NCI-H226 (cell line): ENCODE measurements around the gene ZNF318.

Source experiments
- DNase-seq: peaks from one replicate; pipeline ENCODE4 v3.0.0-alpha.2; 2015

Gene ZNF318

DNA sequence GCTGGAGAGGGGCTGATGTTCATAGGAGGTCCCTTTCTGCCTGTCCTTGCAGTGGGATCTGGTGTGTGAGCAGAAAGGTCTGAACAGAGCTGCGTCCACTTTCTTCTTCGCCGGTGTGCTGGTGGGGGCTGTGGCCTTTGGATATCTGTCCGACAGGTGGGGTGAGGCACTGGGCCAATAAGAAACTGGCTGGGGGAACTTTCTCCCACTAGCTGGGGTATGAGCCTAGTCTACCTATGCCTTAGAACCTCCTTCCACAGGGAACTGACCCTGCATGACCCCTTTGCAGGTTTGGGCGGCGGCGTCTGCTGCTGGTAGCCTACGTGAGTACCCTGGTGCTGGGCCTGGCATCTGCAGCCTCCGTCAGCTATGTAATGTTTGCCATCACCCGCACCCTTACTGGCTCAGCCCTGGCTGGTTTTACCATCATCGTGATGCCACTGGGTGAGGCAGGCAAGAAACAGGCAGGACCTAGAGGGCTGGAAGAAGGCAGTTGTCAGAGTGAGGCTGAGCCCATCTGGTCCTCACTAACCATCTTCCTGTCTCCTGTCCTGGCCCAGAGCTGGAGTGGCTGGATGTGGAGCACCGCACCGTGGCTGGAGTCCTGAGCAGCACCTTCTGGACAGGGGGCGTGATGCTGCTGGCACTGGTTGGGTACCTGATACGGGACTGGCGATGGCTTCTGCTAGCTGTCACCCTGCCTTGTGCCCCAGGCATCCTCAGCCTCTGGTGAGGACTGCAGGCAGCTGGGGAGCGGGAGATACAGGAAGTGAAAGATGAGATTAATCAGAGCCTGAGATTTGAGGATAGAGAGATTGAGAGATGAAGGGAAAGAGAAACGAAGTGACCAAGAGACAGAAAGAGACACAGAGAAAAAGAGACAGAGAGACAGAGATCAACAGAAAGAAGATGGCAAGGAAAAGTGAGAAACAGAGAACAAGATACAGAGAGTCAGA lies 69.8 kb downstream of the ZNF318 start:
- no peak for DNase-seq

DNA sequence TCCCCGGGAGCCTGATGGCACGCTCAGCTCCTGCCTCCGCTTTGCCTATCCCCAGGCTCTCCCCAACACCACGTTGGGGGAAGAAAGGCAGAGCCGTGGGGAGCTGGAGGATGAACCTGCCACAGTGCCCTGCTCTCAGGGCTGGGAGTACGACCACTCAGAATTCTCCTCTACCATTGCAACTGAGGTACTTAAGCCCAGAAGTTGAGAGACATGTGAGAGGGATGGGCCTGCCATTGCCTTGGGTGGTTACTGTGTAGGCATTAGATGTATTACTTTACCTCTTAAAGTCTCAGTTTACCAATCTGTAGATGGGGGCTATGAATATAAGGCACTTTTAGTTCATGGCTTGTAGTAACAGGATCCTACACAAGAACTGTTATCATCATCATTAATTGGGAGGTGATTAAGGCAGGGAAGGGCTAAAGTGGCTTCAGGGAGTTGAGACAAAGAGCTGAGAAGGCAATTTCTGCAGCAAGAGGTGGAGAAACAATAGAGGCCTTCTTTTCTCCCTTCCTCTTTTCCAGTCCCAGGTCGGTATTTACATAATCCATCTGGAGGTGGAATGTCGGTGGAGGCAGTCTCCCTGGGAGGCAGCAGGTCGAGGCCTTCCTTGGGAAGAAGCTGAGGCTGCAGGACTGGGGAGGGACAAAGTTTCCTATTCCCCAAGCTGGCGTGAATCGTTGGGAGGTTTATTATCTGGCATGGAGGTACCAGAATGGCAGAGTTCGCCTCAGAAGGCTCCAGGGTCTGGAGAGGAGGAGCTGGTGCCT lies 70.7 kb downstream of the ZNF318 start:
- DNase-seq, result no peak

DNA sequence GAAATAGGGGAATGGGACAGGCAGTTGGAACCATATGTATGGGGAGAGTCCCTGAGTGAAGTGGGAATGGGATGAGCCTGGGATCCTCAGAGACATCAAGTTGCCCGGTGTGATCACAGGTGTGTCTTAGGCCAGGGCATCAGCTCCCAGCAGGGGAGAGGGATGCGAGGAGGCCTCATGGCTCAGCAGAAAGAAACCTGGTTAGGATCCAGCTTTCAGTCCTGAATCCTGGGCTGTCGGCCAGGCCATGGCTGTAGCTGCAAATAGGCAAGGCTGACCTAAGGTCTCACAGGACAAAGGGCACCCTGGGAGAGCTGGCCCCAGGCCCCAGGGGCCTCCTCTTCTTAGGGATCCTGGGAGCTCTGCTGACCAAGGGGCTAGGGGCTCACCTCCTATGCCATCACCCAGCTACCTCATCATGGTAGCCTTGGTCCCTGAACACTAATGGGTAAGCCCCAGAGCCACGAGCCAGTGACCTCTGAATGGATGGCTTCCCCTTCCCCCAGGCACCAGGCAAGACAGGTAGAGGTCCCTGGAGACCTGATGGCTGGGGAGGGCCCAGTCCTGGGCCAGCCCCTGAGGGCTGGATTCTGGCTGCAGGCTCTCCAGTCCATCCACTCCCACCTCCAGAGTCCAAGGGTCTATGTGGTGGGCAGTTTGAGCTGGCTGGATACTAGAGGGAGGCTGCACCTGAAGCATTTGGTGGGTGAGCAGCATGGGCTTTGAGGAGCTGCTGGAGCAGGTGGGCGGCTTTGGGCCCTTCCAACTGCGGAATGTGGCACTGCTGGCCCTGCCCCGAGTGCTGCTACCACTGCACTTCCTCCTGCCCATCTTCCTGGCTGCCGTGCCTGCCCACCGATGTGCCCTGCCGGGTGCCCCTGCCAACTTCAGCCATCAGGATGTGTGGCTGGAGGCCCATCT lies 71.5 kb downstream of the ZNF318 start, which contains the start of gene SLC22A7:
SLC22A7 (plus strand) TSS at position 617 of the 921 bp plus-strand sequence; CDS start at position 716, 99 bp downstream.
- no peak for DNase-seq

DNA sequence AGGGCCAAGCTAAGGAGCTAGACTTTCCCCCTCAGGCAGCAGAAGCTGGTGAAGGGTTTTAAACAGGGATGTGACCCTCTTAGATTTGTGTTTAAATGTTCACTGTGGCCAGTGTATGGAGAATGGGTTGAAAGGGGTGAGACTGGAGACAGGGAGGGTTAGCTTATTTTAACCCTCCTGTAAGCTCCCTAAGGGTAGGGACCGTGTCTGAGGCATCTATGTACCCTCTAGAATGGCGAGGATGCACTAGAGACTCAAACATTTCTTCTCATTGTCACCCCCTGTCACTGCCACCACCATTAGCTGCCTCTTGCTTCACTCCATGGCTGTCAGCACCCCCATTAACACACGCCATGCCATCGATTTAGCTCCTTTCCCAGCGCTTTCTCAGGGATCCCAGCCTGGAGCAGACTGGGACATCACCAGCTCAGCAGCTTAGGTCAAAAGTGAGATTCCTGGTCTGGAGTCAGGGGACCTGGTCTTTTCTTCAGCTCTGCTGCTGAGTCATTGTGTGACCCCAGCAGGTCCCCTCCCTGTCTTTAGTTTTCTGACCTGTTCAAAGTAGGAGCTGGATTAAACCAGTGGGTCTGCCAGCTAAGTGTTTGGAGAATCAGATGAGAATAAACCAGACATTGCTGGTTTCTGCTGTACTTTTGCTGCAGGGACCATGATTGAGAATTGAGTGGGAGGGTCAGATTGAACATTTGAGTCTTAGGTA lies 72.5 kb downstream of the ZNF318 start:
- DNase-seq, result no peak

DNA sequence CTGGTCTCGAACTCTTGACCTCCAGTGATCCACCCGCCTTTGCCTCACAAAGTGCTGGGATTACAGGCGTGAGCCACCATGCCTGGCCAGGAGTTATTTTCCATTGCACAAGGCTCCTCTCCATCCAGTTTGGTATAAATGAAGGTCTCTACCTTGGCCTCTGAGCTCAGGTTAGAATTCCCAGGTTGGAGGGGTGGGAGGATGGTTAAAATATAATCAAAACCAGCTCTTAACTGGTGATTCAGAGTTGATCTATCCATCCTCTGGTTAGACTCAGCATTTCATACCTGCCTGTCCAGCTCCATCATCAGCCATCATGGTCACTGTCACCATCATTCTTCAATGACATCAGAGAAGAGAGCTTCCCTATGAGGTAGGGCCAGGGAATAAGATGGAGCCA lies 74.0 kb downstream of the ZNF318 start:
- no peak for DNase-seq

DNA sequence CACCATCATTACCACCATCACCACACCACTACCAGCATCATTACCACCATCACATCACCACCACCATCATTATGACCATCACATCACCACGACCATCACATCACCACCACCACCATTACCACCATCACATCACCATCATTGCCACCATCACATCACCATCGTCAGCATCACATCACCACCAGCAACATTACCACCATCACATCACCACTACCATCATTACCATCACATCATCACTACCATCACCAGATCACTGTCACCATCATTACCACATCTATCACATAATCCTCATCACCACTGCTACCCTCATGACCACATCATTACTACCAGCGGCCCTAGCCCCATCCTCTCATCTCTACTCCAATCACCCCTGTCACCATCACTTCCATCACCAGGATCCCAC lies 74.9 kb downstream of the ZNF318 start:
- no peak for DNase-seq

DNA sequence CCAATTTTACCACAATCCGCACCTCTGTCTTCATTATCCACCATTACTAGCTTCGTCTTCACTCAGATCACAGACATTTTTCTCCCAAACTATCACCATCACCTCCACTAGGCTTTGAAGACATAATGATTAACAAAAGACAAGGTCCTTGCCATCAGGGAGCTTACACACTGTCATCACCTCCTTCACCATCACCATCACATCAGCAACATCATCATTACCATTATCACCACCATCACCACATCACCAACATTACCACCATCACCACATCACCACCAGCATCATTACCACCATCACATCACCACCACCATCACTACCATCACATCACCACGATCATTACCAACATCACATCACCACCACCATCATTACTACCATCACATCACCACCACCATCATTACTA lies 75.7 kb downstream of the ZNF318 start:
- DNase-seq, result no peak

DNA sequence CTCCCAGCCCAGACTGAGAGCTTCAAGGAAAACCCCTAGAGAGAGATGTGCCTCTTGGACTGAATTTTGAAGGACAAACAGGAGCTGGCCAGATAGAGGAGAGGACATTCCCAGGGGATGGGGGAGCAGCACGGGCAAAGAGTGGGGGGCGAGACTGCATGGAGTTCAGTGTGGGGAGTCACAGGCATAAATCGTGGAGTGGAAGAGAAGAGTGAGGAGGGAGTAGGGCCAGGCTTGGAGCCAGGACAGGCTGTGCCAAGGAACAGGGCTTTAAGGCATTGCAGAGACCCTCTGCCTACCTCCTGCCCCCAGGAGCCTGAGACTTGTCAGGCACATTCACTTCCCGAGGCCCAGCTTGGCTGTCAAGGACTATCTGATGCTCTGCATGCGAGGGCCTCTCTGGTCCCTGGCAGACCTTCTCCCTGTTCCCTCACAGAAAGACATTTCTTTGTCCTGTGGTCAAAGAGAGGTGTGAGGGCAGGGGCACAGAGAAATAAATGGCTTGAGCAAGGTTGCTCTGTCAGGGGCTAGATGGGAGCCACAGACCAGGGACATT lies 76.6 kb downstream of the ZNF318 start:
- no peak for DNase-seq

DNA sequence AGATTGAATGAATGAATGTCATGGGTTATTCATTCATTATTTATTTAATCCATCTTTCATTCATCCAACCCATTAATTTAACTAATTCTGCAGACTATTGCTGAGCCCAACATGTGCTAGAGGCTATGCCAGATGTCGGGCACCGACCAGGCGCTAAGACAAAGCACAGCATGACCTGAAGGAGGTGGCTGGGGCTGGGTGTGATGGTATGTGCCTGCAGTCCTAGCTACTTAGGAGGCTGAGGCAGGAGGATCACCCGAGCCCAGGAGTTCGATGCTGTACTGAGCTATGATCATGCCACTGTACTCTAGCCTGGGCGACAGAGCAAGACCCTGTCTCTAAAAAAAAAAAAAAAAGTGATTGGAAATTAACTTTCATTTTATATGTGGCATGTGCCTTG lies 77.1 kb downstream of the ZNF318 start:
- DNase-seq, result no peak

DNA sequence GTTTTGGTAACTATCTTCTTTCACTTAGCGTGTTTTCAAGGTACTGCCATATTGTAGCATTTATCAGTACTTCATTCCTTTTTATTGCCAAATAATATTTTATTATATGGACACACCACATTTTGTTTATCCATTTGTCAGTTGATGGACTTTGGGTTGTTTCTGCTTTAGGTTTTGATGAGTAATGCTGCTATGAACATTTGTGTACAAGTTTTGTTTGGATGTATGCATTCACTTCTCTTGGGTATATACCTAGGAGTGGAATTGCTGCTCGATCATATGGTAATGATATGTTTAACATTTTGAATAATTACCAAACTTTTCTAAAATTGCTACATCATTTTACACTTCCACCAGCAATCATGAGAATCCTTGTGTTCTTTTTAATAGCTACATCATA lies 77.7 kb downstream of the ZNF318 start:
- DNase-seq, result no peak

DNA sequence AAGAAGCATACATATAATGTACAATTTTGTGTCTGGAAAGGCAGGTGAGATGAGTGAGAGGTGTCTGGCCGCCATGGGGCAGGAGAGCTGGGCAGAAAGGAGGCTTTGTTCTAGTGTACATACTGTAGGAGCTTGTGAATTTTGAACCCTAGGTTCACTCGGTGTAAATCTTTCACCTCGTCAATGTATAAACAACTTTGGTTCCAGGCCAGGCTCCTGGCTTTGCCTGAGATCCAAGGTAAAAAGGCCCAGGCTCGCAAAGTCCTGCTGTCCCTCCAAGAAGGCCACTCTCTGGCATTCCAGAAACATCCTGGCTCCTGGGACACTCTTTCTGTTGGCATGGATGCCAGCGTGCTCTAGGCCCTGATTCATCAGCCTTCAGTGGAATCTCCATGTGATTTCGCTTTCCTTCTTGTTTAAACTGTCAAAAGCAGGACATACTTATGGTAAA lies 78.5 kb downstream of the ZNF318 start:
- DNase-seq, result no peak

DNA sequence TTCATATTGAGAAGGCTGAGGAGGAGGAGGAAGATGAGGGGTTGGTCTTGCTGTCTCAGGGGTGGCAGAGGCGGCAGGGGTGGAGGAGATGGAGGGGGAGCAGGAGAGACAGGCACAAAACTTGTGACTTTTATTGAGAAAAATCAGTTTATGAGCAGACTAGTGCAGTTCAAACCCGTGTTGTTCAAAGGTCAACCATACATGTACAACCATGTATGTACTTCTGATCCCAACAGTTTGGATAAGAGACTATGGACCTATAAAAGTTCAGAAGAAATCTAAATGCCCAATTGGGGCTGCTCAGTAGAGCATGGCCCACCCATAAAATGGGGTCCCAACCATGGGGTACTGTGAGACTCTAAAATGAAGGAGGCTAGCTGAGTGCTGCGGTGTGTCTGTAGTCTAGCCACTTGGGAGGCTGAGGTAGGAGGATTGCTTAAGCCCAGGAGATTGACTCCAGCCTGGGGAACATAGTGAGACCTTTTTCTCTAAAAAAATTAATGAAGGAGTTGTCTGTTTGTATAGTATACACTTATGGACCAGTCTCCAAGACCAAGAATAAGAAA lies 79.0 kb downstream of the ZNF318 start:
- no peak for DNase-seq

DNA sequence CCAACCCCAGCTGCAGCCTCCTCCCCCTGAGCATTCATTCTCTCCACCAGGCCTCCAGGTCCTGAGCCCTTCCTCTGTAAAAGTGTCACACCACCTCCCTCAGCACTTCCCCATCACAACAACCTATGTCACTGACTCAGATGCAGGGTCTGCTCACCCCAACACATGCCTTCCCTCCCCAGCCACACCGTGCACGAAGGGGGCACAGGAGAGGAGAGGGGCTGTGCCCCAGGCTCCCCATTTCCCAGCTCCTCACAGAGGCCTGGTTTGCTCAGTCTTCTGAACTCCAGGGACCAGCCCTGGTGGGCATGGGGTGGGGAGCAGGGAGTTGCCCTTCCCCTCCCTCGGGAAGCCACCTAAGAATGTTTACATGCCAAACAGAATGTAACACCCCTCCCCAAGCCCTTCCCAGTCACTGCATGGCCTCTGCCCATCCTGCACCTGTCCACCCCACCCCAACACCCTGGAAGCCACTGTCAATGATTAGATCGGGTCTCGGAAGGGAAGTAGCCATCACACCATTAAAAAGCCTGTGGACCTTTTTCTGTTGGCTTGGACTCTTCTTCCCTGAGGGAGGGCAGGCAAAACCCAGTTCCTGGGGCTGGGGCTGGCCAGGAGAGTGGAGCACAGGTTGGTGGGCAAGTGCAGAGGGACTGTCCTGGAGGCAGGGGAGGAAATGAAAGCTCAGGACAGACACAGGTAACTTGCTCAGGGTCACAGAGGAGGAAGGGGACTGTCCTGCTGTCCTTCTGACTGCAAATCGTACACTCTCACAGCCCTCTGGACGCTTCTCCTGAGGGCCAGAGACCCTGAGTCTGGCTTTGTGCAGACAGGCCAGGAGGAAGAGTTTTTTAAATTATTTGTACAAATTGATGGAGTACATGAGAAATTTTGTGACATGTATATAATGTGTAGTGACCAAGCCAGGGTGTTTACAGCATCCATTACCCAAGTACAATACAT lies 81.4 kb downstream of the ZNF318 start:
- no peak for DNase-seq

DNA sequence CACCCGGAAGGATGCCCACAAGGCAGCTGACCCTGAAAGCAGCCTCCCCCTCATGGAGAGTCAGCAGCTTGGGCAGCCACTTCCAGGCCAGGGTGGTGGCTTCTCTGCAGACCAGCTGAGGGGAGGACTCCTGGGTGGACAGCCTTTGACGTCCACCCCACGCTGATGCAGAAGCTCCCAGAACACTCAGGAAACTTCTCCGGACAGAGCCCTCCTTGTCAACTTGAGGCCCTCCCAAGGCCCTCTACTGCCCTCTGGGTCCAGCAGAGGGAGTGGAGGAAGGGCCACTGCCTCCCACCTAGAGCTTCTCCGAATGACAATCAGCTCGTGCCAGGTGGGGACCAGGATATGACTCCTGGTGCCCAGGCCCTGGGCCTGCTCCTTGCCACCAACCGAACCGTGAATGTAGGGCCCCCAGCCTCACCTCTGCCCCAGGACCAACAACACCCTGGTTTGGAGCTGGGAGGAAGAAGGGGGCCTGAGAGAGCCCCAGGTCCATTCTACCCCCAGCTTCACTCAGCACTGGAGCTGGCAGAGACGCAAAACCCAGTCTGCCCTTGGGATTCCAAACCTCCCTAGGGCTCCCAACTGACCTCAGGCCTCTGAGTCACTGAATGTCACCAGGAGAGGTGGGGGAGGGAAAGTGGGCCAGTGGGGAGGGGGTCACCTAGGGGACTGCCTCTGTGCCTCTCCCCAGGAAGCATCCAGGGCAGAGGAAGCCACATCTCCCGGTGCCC lies 82.3 kb downstream of the ZNF318 start:
- no peak for DNase-seq

DNA sequence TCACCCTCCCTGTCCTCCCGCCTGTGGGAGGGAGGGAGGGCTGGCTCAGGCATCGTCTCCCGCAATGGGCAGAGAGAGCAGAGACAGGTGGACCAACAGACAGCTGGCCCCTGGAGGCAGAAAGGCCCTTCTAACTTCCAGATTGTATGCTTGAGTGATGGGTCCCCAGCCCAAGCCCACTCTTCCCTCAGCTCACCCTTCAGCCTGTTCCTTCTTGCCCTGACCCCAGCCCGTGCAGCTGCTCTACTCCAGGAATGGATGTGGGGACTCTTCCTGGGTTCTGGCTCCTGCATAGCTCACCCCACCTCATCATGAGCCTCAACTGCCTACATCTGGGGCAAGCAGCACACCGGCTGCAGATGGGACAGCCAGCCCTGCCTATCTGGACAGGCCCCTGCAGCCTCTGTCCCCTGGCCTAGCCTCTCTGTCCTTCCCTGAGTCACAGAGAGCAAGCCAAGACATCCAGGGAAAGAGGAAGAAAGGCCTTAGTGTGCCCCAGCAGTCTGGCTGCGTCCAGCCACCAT lies 82.9 kb downstream of the ZNF318 start:
- DNase-seq, result no peak
